Prostate gland (tissue), 2 donors: ENCODE data around the gene APLF. TPM values are rescaled to one million over a fixed set of nuclear protein-coding genes. Genes with fewer than 3 reads are reported as not detected.

ENCODE experiments used
- DNase-seq: peaks from one replicate; pipeline ENCODE4 v3.0.0-alpha.2; 2019; ENCODE audit warnings: low spot score
- H3K27ac ChIP-seq, 2 donors: fragments of 200-600 bp; sonication (generic); 2 replicates each; pipeline ENCODE4 v1.5.1; 2017 to 2019
- H3K27me3 ChIP-seq: fragments of 200-600 bp; sonication (generic); replicated peaks from 2 replicates; pipeline ENCODE4 v1.5.1; 2019; ENCODE audit not compliant: insufficient read depth
- H3K36me3 ChIP-seq, 2 donors: fragments of 200-600 bp; sonication (generic); 1 replicate in 1 of 2; 2 replicates in 1 of 2; pipeline versions ENCODE4 v1.5.1 to v1.8.1; 2017 to 2019
- H3K4me1 ChIP-seq: fragments of 200-600 bp; sonication (generic); replicated peaks from 2 replicates; pipeline ENCODE4 v1.5.1; 2019
- H3K4me3 ChIP-seq, 2 donors: fragments of 200-600 bp; sonication (generic); 2 replicates each; pipeline ENCODE4 v1.5.1; 2017 to 2019
- H3K9me3 ChIP-seq: fragments of 200-600 bp; sonication (generic); 2 replicates; pipeline ENCODE4 v1.5.1; 2017
- POLR2A ChIP-seq: fragments of 450-650 bp; IDR thresholded peaks from one replicate; pipeline ENCODE4 v1.6.1; 2016; ENCODE audit warnings: antibody characterized with exemption, mild to moderate bottlenecking
- POLR2AphosphoS5 ChIP-seq: sonication (generic); formaldehyde crosslinking; IDR thresholded peaks from one replicate; pipeline ENCODE4 v1.6.1; 2017; ENCODE audit warnings: antibody characterized with exemption
- WGBS: methylation state at CpG from one replicate; pipeline ENCODE4 v1.1.5; 2018; 5-methylcytosine and 5-hydroxymethylcytosine counted together
- intact Hi-C: fragments of 100-400 bp; cut with DNase I; formaldehyde crosslinking; loops from one replicate; pipeline ENCODE4 v1.14.2; 2022
- total RNA-seq, 2 donors: library from RNA; depleted of rRNA; stranded (reverse); fragments of >200 nt; gene quantifications; one replicate each; pipeline ENCODE4 v1.1.0, GENCODE V29; 2016
- TF ChIP-seq, protein P1 (sequence below), 4 experiments: fragments of 200-600 bp in 2 of 4; fragments of 450-650 bp in 2 of 4; sonication (generic) in 2 of 4; IDR thresholded peaks; 1 replicate in 3 of 4; 2 replicates in 1 of 4; pipeline ENCODE4 v1.5.1; 2016 to 2019; ENCODE audit warnings: antibody characterized with exemption in 4 of 4, mild to moderate bottlenecking in 2 of 4, moderate library complexity in 2 of 4

APLF gene
- total RNA-seq, 2 donors from 2014 or later: 7.3 to 10.2 TPM

GRCh38 chr2:68604077-68604476, 136.7 kb downstream of the APLF start:
- no peaks in the 10 kb centered on the region for H3K9me3 ChIP-seq
- no peaks in the 10 kb centered on the region for H3K36me3 ChIP-seq
- DNase-seq: no peak
- no peaks in the 10 kb centered on the region for H3K4me1 ChIP-seq
- H3K4me3 ChIP-seq: no peak overlapping the region
- no peaks in the 10 kb centered on the region for H3K27me3 ChIP-seq
- 92% methylated on average over 3 of the region's 3 CpGs for WGBS
- H3K27ac ChIP-seq: no peak overlapping the region
- TF ChIP-seq POLR2AphosphoS5 (no peak), POLR2A (no peak)
- TF ChIP-seq, protein P1, sequence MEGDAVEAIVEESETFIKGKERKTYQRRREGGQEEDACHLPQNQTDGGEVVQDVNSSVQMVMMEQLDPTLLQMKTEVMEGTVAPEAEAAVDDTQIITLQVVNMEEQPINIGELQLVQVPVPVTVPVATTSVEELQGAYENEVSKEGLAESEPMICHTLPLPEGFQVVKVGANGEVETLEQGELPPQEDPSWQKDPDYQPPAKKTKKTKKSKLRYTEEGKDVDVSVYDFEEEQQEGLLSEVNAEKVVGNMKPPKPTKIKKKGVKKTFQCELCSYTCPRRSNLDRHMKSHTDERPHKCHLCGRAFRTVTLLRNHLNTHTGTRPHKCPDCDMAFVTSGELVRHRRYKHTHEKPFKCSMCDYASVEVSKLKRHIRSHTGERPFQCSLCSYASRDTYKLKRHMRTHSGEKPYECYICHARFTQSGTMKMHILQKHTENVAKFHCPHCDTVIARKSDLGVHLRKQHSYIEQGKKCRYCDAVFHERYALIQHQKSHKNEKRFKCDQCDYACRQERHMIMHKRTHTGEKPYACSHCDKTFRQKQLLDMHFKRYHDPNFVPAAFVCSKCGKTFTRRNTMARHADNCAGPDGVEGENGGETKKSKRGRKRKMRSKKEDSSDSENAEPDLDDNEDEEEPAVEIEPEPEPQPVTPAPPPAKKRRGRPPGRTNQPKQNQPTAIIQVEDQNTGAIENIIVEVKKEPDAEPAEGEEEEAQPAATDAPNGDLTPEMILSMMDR (IDR thresholded peaks at IDR 0.05): no peak
- intact Hi-C loops: no loop called here

GRCh38 chr2:68605939-68606338, 138.6 kb downstream of the APLF start:
- Histone ChIP-seq H3K4me3 (no peak overlapping the region), H3K36me3 (no peaks in the 10 kb centered on the region), H3K4me1 (no peaks in the 10 kb centered on the region), H3K27me3 (no peaks in the 10 kb centered on the region), H3K9me3 (no peaks in the 10 kb centered on the region), H3K27ac (no peak overlapping the region)
- TF ChIP-seq, protein P1 (IDR thresholded peaks at IDR 0.05): no peak
- TF ChIP-seq POLR2A (no peak), POLR2AphosphoS5 (no peak)
- intact Hi-C loops: no loop called here
- 92% methylated on average over 1 of the region's 1 CpG for WGBS
- DNase-seq: no peak

DNA sequence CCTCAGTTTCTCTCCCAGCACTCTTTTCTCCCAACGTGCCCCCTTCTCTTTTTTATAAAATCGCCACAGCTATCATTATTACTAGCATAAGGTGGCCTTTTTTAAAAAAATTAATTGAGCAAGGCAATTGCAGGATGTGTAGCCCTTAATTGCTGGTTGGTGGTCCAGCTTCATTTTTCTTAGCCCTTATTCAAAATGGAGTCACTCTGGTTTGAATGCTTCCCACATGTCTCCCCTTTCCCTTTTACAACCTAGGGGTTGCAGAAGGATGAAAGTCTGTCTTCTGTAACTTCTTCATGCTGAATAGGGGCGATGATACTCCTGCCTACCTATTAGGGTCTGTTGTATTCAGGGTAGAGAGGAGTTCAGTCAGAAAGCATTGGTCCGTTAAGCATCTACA, 139.4 kb downstream of the APLF start:
- TF ChIP-seq POLR2AphosphoS5: no peak
- TF ChIP-seq, protein P1 (IDR thresholded peaks at IDR 0.05): no peak
- no peak for TF ChIP-seq POLR2A
- Histone ChIP-seq H3K4me1 (no peaks in the 10 kb centered on the region), H3K9me3 (no peaks in the 10 kb centered on the region), H3K27me3 (no peaks in the 10 kb centered on the region), H3K4me3 (no peak overlapping the region), H3K36me3 (no peaks in the 10 kb centered on the region), H3K27ac (no peak overlapping the region)
- no peak for DNase-seq
- intact Hi-C loops: no loop called here
- 95% methylated on average over 4 of the region's 4 CpGs for WGBS

GRCh38 chr2:68607837-68608236, 140.5 kb downstream of the APLF start:
- no peaks in the 10 kb centered on the region for H3K27me3 ChIP-seq
- H3K4me3 ChIP-seq: no peak overlapping the region
- no peak for TF ChIP-seq POLR2A
- TF ChIP-seq, protein P1 (IDR thresholded peaks at IDR 0.05): no peak
- intact Hi-C loops: no loop called here
- H3K9me3 ChIP-seq: no peaks in the 10 kb centered on the region
- H3K27ac ChIP-seq: no peak overlapping the region
- H3K36me3 ChIP-seq: no peaks in the 10 kb centered on the region
- no peaks in the 10 kb centered on the region for H3K4me1 ChIP-seq
- no peak for DNase-seq

DNA sequence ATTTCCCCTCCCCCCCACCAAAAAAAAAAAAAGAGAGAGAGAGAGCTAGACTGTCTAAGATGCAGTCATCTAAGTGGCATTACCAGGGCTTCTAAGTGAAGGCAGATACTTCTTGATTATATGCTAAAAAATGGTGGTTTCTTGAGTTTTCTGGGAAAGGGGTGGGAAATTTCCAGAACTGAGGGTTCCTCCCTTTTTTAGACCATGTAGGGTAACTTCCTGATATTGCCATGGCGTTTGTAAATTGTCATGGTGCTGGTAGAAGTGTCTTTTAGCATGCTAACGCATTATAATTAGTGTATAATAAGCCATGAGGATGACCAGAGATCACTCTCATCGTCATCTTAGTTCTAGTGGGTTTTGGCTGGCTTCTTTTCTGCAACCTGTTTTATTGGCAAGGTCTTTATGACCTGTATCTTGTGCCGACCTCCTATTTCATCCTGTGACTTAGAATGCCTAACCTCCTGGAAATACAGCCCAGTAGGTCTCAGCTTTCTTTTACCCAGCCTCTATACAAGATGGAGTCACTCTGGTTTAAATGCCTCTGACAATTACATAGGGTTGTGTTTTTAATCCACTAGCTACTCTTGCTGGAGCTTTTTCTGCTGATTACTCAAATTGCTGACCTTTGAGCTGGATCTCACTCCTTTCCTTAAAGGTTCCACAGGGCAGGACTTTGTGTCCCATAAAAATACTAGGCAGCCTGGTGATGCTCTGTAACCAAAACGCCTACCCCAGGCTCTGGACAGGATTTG, 145.6 kb downstream of the APLF start:
- Histone ChIP-seq H3K4me1 (no peaks in the 10 kb centered on the region), H3K27me3 (no peaks in the 10 kb centered on the region), H3K4me3 (no peak overlapping the region), H3K9me3 (no peaks in the 10 kb centered on the region), H3K36me3 (no peaks in the 10 kb centered on the region), H3K27ac (no peak overlapping the region)
- 82% methylated on average over 5 of the region's 5 CpGs for WGBS
- intact Hi-C loops: no loop called here
- DNase-seq: no peak
- no peak for TF ChIP-seq POLR2AphosphoS5
